ENCODE measurements around the gene GMDS. TPM values are rescaled to one million over a fixed set of nuclear protein-coding genes. Genes with fewer than 3 reads are reported as not detected.

Gene GMDS
- total and polyA plus RNA-seq, 2 donors (not counting 3 experiments of a cell fraction or from before 2014, with no cell fraction given) = 9.8 to 23.5 TPM

- no peak for FAIRE-seq
- POLR2A ChIA-PET = no interaction called here
These were observed 73.7 kb downstream of the GMDS start for GRCh38 chr6:2171728-2172127.

More at GRCh38 chr6:2171728-2172127, 73.7 kb downstream of the GMDS start:
- no peaks in the 10 kb centered on the region for H3K9me1 ChIP-seq (replicated peaks; ENCODE audit: control insufficient read depth, extremely low read depth, insufficient read depth, low read length)
- H3K9me3 ChIP-seq (replicated peaks; ENCODE audit: control insufficient read depth, insufficient read depth, low read length) = no peaks in the 10 kb centered on the region
- H2AFZ ChIP-seq (ENCODE audit: low read depth, low read length) = no peak overlapping the region
- TF ChIP-seq FOS (IDR thresholded peaks at IDR 0.05; ENCODE audit: borderline replicate concordance, insufficient read depth, low read length) = no peak
- no peak for TF ChIP-seq MYC (IDR thresholded peaks at IDR 0.05; ENCODE audit: low read depth, low read length)
- TF ChIP-seq, protein P1, sequence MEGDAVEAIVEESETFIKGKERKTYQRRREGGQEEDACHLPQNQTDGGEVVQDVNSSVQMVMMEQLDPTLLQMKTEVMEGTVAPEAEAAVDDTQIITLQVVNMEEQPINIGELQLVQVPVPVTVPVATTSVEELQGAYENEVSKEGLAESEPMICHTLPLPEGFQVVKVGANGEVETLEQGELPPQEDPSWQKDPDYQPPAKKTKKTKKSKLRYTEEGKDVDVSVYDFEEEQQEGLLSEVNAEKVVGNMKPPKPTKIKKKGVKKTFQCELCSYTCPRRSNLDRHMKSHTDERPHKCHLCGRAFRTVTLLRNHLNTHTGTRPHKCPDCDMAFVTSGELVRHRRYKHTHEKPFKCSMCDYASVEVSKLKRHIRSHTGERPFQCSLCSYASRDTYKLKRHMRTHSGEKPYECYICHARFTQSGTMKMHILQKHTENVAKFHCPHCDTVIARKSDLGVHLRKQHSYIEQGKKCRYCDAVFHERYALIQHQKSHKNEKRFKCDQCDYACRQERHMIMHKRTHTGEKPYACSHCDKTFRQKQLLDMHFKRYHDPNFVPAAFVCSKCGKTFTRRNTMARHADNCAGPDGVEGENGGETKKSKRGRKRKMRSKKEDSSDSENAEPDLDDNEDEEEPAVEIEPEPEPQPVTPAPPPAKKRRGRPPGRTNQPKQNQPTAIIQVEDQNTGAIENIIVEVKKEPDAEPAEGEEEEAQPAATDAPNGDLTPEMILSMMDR (IDR thresholded peaks at IDR 0.05; ENCODE audit: extremely low read depth in 1 of 2, insufficient read depth in 1 of 2, low read depth in 1 of 2, low read length in 2 of 2) = no peak
- TF ChIP-seq POLR2A (IDR thresholded peaks at IDR 0.05; ENCODE audit: low read depth, low read length) = no peak
- TF ChIP-seq EZH2 (IDR thresholded peaks at IDR 0.05; ENCODE audit: borderline replicate concordance, low read depth, low read length, severe bottlenecking) = no peak
- no peak for TF ChIP-seq JUN (IDR thresholded peaks at IDR 0.05; ENCODE audit: borderline replicate concordance, insufficient read depth, insufficient read length, low read depth)
- TF ChIP-seq POLR2AphosphoS5 (IDR thresholded peaks at IDR 0.05; ENCODE audit: insufficient read depth, low read depth, low read length) = no peak
- TF ChIP-seq MAX (IDR thresholded peaks at IDR 0.05; ENCODE audit: insufficient read depth, insufficient read length) = no peak
- no peak for TF ChIP-seq GATA2 (IDR thresholded peaks at IDR 0.05; ENCODE audit: insufficient read depth, insufficient read length, low read depth, low read length)
- H3K4me3 ChIP-seq (replicated peaks in 1 of 3; ENCODE audit: insufficient read depth in 1 of 3, low read depth in 1 of 3, low read length in 3 of 3) = no peak overlapping the region
- no peaks in the 10 kb centered on the region for H3K79me2 ChIP-seq (ENCODE audit: control insufficient read depth, insufficient read depth, low read length)
- no peaks in the 10 kb centered on the region for H3K27me3 ChIP-seq (ENCODE audit: control insufficient read depth in 2 of 2, insufficient read depth in 2 of 2, low read length in 2 of 2)
- no peaks in the 10 kb centered on the region for H4K20me1 ChIP-seq (replicated peaks; ENCODE audit: control insufficient read depth, extremely low read depth, insufficient read depth, low read length)
- no TSS peak for BruUV-seq (replicated peaks)
- CTCF ChIA-PET = no interaction called here
- dilution Hi-C loops (cut with MboI; ENCODE audit: extremely low pct_ligation_motif_present, low sequenced_read_pairs) (no loop called here), intact Hi-C loops (cut with micrococcal nuclease) (no loop called here)
- H3K36me3 ChIP-seq (ENCODE audit: control insufficient read depth in 2 of 2, extremely low read depth in 1 of 2, insufficient read depth in 2 of 2, low read length in 2 of 2) = no peaks in the 10 kb centered on the region
- peaks cover 4% of the 10 kb centered on the region for H3K4me1 ChIP-seq (ENCODE audit: control insufficient read depth, extremely low read depth, insufficient read depth, low read length)
- no peak overlapping the region for H3K27ac ChIP-seq (ENCODE audit: insufficient read depth, low read depth, low read length)
- DNase-seq (ENCODE audit: low read depth, low spot score) = no peak
- H3K4me2 ChIP-seq (ENCODE audit: insufficient read depth, low read length) = no peak overlapping the region
- no peak overlapping the region for H3K9ac ChIP-seq (replicated peaks; ENCODE audit: extremely low read depth, insufficient read depth, low read length)

Data from endothelial cell of umbilical vein (primary cell).